ENCODE results near the gene BOD1. TPM values are rescaled to one million over a fixed set of nuclear protein-coding genes. Genes with fewer than 3 reads are reported as not detected.

Gene BOD1
- total RNA-seq, 1 experiment from 2014 or later: 70.9 TPM

DNA sequence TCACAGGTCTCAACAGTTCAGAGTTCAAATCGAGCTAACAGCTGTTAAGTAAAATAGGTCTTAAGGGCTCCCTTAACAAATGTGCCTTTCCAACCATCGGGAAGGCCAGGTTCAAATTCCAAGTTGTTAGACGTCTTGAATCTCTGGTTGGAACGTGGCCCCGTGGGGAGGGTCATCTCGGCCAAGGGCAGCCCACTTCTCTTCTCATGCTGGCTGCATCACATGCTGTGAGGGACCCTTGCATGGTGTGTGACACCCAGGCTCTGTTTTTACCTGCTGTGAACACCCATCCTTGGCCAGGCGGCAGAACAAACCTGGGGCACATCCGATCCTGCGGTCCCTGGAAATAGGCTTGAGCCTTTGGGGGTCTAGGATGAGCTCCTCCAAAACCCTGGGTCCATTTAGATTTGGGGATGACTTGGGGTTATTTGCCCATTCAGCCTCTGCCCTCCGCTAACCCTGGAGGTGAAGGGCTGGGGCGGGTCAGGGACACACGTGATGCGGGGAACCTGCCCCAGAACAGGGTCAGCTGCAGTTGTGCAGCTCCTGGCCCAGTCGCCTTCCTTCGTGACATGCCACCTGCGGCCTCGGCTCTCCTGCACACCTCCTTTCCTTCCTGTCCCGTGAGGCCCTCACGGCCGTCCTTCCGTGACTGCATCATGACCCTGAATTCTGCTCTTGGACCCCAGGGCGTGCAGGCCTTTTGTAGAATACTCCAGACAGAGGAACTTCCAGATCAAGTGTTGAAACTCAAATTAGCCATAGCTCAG is 45.9 kb downstream of the BOD1 start:
- H3K36me3 ChIP-seq (ENCODE audit: insufficient read depth, low read length, poor library complexity, severe bottlenecking): no peaks in the 10 kb centered on the region
- intact Hi-C loops (cut with micrococcal nuclease; ENCODE audit: unreplicated experiment): no loop called here
- ChIA-PET CTCF (no interaction called here), POLR2A (ENCODE audit: low non-redundant PET) (no interaction called here)
- BruUV-seq (replicated peaks): no TSS peak
- no peak for DNase-seq (ENCODE audit: low spot score)
- H3K4me3 ChIP-seq (ENCODE audit: low read depth, low read length, poor library complexity, severe bottlenecking): no peak overlapping the region
- no peaks in the 10 kb centered on the region for H3K27me3 ChIP-seq (replicated peaks; ENCODE audit: insufficient read depth, low read depth, low read length, poor library complexity)
- TF ChIP-seq, protein P1, sequence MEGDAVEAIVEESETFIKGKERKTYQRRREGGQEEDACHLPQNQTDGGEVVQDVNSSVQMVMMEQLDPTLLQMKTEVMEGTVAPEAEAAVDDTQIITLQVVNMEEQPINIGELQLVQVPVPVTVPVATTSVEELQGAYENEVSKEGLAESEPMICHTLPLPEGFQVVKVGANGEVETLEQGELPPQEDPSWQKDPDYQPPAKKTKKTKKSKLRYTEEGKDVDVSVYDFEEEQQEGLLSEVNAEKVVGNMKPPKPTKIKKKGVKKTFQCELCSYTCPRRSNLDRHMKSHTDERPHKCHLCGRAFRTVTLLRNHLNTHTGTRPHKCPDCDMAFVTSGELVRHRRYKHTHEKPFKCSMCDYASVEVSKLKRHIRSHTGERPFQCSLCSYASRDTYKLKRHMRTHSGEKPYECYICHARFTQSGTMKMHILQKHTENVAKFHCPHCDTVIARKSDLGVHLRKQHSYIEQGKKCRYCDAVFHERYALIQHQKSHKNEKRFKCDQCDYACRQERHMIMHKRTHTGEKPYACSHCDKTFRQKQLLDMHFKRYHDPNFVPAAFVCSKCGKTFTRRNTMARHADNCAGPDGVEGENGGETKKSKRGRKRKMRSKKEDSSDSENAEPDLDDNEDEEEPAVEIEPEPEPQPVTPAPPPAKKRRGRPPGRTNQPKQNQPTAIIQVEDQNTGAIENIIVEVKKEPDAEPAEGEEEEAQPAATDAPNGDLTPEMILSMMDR (conservative IDR thresholded peaks at IDR 0.05; ENCODE audit: low read depth, low read length): no peak
- no peak for TF ChIP-seq EZH2 (IDR thresholded peaks at IDR 0.05; ENCODE audit: borderline replicate concordance, low read depth, low read length, poor library complexity, severe bottlenecking)
- H3K9me3 ChIP-seq (ENCODE audit: low read depth, low read length, poor library complexity, severe bottlenecking): no peaks in the 10 kb centered on the region
- H3K27ac ChIP-seq (ENCODE audit: low read depth, low read length, poor library complexity, severe bottlenecking): no peak overlapping the region
- no peaks in the 10 kb centered on the region for H3K4me1 ChIP-seq (ENCODE audit: insufficient read depth, low read length, poor library complexity, severe bottlenecking)

DNA sequence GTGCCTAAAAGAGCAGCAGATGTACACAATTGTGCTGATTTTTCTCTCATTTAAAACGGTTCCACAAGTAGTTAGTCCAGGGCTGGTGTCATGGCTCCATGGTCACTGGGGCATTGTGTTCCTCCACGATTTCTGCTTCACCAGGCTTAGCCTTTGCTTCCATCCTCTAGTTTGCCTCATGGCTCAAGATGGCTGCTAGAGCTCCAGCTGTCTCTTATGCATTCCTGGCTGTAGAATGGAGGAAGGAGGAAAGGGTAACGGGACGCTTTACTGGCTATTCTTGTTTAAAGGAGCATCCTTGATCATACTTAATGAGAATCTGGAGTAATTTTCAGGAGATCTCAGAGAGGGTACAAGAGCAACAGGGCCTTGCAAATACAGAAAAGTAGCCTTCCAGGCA is 47.7 kb downstream of the BOD1 start:
- ChIA-PET POLR2A (ENCODE audit: low non-redundant PET) (no interaction called here), CTCF (no interaction called here)
- no peaks in the 10 kb centered on the region for H3K36me3 ChIP-seq (ENCODE audit: insufficient read depth, low read length, poor library complexity, severe bottlenecking)
- intact Hi-C loops (cut with micrococcal nuclease; ENCODE audit: unreplicated experiment): no loop called here
- BruUV-seq (replicated peaks): no TSS peak
- H3K4me3 ChIP-seq (ENCODE audit: low read depth, low read length, poor library complexity, severe bottlenecking): no peak overlapping the region
- TF ChIP-seq EZH2 (IDR thresholded peaks at IDR 0.05; ENCODE audit: borderline replicate concordance, low read depth, low read length, poor library complexity, severe bottlenecking): no peak
- TF ChIP-seq, protein P1 (conservative IDR thresholded peaks at IDR 0.05; ENCODE audit: low read depth, low read length): no peak
- no peaks in the 10 kb centered on the region for H3K27me3 ChIP-seq (replicated peaks; ENCODE audit: insufficient read depth, low read depth, low read length, poor library complexity)
- H3K9me3 ChIP-seq (ENCODE audit: low read depth, low read length, poor library complexity, severe bottlenecking): no peaks in the 10 kb centered on the region
- H3K4me1 ChIP-seq (ENCODE audit: insufficient read depth, low read length, poor library complexity, severe bottlenecking): no peaks in the 10 kb centered on the region
- H3K27ac ChIP-seq (ENCODE audit: low read depth, low read length, poor library complexity, severe bottlenecking): no peak overlapping the region
- no peak for DNase-seq (ENCODE audit: low spot score)

DNA sequence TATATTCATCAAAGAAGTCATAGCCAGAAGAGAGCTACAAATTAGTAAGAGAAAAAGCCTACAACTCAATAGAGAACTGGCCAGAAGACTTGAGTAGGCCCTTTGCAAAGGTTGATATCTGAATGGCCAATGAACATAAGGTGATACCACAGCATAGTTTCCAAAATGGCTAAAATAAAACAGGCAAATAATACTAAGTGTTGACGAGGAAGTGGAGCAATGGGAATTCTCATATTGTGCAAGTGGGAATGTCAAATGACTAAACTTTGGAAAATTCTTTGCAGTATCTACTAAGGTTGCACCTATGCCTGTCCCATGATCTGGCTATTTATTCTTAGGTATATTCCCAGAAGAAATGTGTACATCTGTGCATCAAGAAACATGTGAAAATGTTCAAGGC is 48.3 kb downstream of the BOD1 start:
- ChIA-PET POLR2A (ENCODE audit: low non-redundant PET) (no interaction called here), CTCF (no interaction called here)
- H3K36me3 ChIP-seq (ENCODE audit: insufficient read depth, low read length, poor library complexity, severe bottlenecking): no peaks in the 10 kb centered on the region
- no peak overlapping the region for H3K4me3 ChIP-seq (ENCODE audit: low read depth, low read length, poor library complexity, severe bottlenecking)
- no peak for DNase-seq (ENCODE audit: low spot score)
- no peaks in the 10 kb centered on the region for H3K4me1 ChIP-seq (ENCODE audit: insufficient read depth, low read length, poor library complexity, severe bottlenecking)
- H3K9me3 ChIP-seq (ENCODE audit: low read depth, low read length, poor library complexity, severe bottlenecking): no peaks in the 10 kb centered on the region
- BruUV-seq (replicated peaks): no TSS peak
- H3K27ac ChIP-seq (ENCODE audit: low read depth, low read length, poor library complexity, severe bottlenecking): no peak overlapping the region
- TF ChIP-seq, protein P1 (conservative IDR thresholded peaks at IDR 0.05; ENCODE audit: low read depth, low read length): no peak
- no peak for TF ChIP-seq EZH2 (IDR thresholded peaks at IDR 0.05; ENCODE audit: borderline replicate concordance, low read depth, low read length, poor library complexity, severe bottlenecking)
- H3K27me3 ChIP-seq (replicated peaks; ENCODE audit: insufficient read depth, low read depth, low read length, poor library complexity): no peaks in the 10 kb centered on the region
- intact Hi-C loops (cut with micrococcal nuclease; ENCODE audit: unreplicated experiment): no loop called here

Measured in A673 (cell line).